HEK293 (cell line): ENCODE data around the gene LHFPL3.

Source experiments
- CTCF ChIA-PET: fragments of 350-600 bp; formaldehyde crosslinking; extraction: SDS; loops from one replicate; lab custom pipeline; 2021; ENCODE audit warnings: antibody characterized with exemption; lab: Yijun Ruan, JAX
- POLR2A ChIA-PET: fragments of 300-600 bp; formaldehyde crosslinking; extraction: SDS; loops from one replicate; lab custom pipeline; 2020; ENCODE audit warnings: antibody characterized with exemption, inconsistent platforms; lab: Yijun Ruan, JAX
- H3K27ac ChIP-seq: fragments of 200-500 bp; sonication (Bioruptor generic); 2 replicates; pipeline ENCODE4 v1.5.1; 2014; ENCODE audit warnings: low read depth, low read length, control low read depth, inconsistent platforms; ENCODE audit errors: extremely low read depth
- H3K36me3 ChIP-seq, 2 experiments: fragments of 200-500 bp in 1 of 2; sonication (Bioruptor generic) in 1 of 2; 1 replicate in 1 of 2; 2 replicates in 1 of 2; pipeline ENCODE4 v1.5.1; 2014 to 2017; ENCODE audit warnings: inconsistent platforms in 2 of 2, low read length in 2 of 2; ENCODE audit not compliant: control insufficient read depth in 2 of 2, insufficient read depth in 1 of 2
- H3K4me1 ChIP-seq: fragments of 200-500 bp; sonication (Bioruptor generic); 2 replicates; pipeline ENCODE4 v1.5.1; 2014; ENCODE audit warnings: mild to moderate bottlenecking, low read length, inconsistent platforms; ENCODE audit not compliant: control insufficient read depth, insufficient read depth
- H3K4me3 ChIP-seq: 2 replicates; pipeline ENCODE4 v1.5.1; 2011; ENCODE audit warnings: low read depth, mild to moderate bottlenecking, control low read depth, low read length, moderate library complexity
- H3K9me3 ChIP-seq: fragments of 200-500 bp; sonication (Bioruptor generic); 2 replicates; pipeline ENCODE4 v1.5.1; 2014; ENCODE audit warnings: low read depth, low read length, inconsistent platforms; ENCODE audit not compliant: control insufficient read depth, insufficient read depth
- CTCF ChIP-seq: fragments of 450-650 bp; formaldehyde crosslinking; IDR thresholded peaks from 2 replicates; pipeline ENCODE4 v1.5.1; 2016; ENCODE audit warnings: missing biosample characterization, missing genetic modification characterization
- ELK4 ChIP-seq: IDR thresholded peaks from 2 replicates; pipeline ENCODE4 v1.6.1; 2011; ENCODE audit warnings: mild to moderate bottlenecking, low read depth, low read length, borderline replicate concordance
- GLI4 ChIP-seq: fragments of 450-650 bp; formaldehyde crosslinking; IDR thresholded peaks from 2 replicates; pipeline ENCODE4 v1.5.1; 2016; ENCODE audit warnings: missing biosample characterization, missing genetic modification characterization
- GLIS2 ChIP-seq: fragments of 450-650 bp; formaldehyde crosslinking; IDR thresholded peaks from 2 replicates; pipeline ENCODE4 v1.5.1; 2016; ENCODE audit warnings: missing biosample characterization, missing genetic modification characterization
- HOXC10 ChIP-seq: sonication (generic); formaldehyde crosslinking; IDR thresholded peaks from 2 replicates; pipeline ENCODE4 v1.8.1; 2023; ENCODE audit warnings: mild to moderate bottlenecking, missing genetic modification reagents
- KLF7 ChIP-seq: fragments of 450-650 bp; formaldehyde crosslinking; IDR thresholded peaks from 2 replicates; pipeline ENCODE4 v1.5.1; 2016; ENCODE audit warnings: missing biosample characterization, missing genetic modification characterization, borderline replicate concordance
- MYNN ChIP-seq: fragments of 450-650 bp; formaldehyde crosslinking; IDR thresholded peaks from 2 replicates; pipeline ENCODE4 v1.5.1; 2016; ENCODE audit warnings: missing biosample characterization, missing genetic modification characterization, borderline replicate concordance
- RBAK ChIP-seq: fragments of 450-650 bp; formaldehyde crosslinking; IDR thresholded peaks from 2 replicates; pipeline ENCODE4 v1.5.1; 2016; ENCODE audit warnings: missing biosample characterization, missing genetic modification characterization
- REPIN1 ChIP-seq: fragments of 450-650 bp; formaldehyde crosslinking; IDR thresholded peaks from 2 replicates; pipeline ENCODE4 v1.5.1; 2017; ENCODE audit warnings: missing biosample characterization, missing genetic modification characterization, low read depth
- SP3 ChIP-seq: fragments of 450-650 bp; formaldehyde crosslinking; IDR thresholded peaks from 2 replicates; pipeline ENCODE4 v1.5.1; 2016; ENCODE audit warnings: missing biosample characterization, missing genetic modification characterization
- SP7 ChIP-seq: fragments of 450-650 bp; formaldehyde crosslinking; IDR thresholded peaks from 2 replicates; pipeline ENCODE4 v1.5.1; 2016; ENCODE audit warnings: missing biosample characterization, missing genetic modification characterization
- ZBTB21 ChIP-seq: fragments of 450-650 bp; formaldehyde crosslinking; IDR thresholded peaks from 2 replicates; pipeline ENCODE4 v1.5.1; 2017; ENCODE audit warnings: missing biosample characterization, missing genetic modification characterization
- ZFHX2 ChIP-seq: fragments of 450-650 bp; formaldehyde crosslinking; conservative IDR thresholded peaks from 2 replicates; pipeline ENCODE4 v1.5.1; 2016; ENCODE audit warnings: missing biosample characterization, missing genetic modification characterization
- ZNF155 ChIP-seq: fragments of 450-650 bp; formaldehyde crosslinking; IDR thresholded peaks from 2 replicates; pipeline ENCODE4 v1.5.1; 2016; ENCODE audit warnings: missing biosample characterization, missing genetic modification characterization
- ZNF214 ChIP-seq: fragments of 450-650 bp; formaldehyde crosslinking; IDR thresholded peaks from 2 replicates; pipeline ENCODE4 v1.5.1; 2017; ENCODE audit warnings: missing biosample characterization, mild to moderate bottlenecking, missing genetic modification characterization, borderline replicate concordance
- ZNF24 ChIP-seq: fragments of 450-650 bp; formaldehyde crosslinking; IDR thresholded peaks from 2 replicates; pipeline ENCODE4 v1.5.1; 2016; ENCODE audit warnings: missing biosample characterization, missing genetic modification characterization
- ZNF324 ChIP-seq: fragments of 450-650 bp; formaldehyde crosslinking; IDR thresholded peaks from 2 replicates; pipeline ENCODE4 v1.5.1; 2016; ENCODE audit warnings: missing biosample characterization, missing genetic modification characterization
- ZNF354C ChIP-seq: fragments of 450-650 bp; formaldehyde crosslinking; IDR thresholded peaks from 2 replicates; pipeline ENCODE4 v1.5.1; 2016; ENCODE audit warnings: missing biosample characterization, missing genetic modification characterization, low read depth, borderline replicate concordance
- ZNF416 ChIP-seq: fragments of 450-650 bp; formaldehyde crosslinking; IDR thresholded peaks from 2 replicates; pipeline ENCODE4 v1.5.1; 2016; ENCODE audit warnings: missing biosample characterization, missing genetic modification characterization
- ZNF423 ChIP-seq: fragments of 450-650 bp; formaldehyde crosslinking; IDR thresholded peaks from 2 replicates; pipeline ENCODE4 v1.5.1; 2016; ENCODE audit warnings: missing biosample characterization, missing genetic modification characterization
- ZNF48 ChIP-seq: fragments of 450-650 bp; formaldehyde crosslinking; IDR thresholded peaks from 2 replicates; pipeline ENCODE4 v1.5.1; 2016; ENCODE audit warnings: missing biosample characterization, missing genetic modification characterization
- ZNF514 ChIP-seq: fragments of 450-650 bp; formaldehyde crosslinking; IDR thresholded peaks from 2 replicates; pipeline ENCODE4 v1.5.1; 2016; ENCODE audit warnings: missing biosample characterization, missing genetic modification characterization
- ZNF530 ChIP-seq: fragments of 450-650 bp; formaldehyde crosslinking; IDR thresholded peaks from 2 replicates; pipeline ENCODE4 v1.5.1; 2016; ENCODE audit warnings: low read depth, missing biosample characterization, missing genetic modification characterization
- ZNF596 ChIP-seq: fragments of 450-650 bp; IDR thresholded peaks from 2 replicates; pipeline ENCODE4 v1.5.0; 2018; ENCODE audit warnings: missing biosample characterization, mild to moderate bottlenecking, missing genetic modification characterization, moderate library complexity
- ZNF658 ChIP-seq: fragments of 450-650 bp; formaldehyde crosslinking; IDR thresholded peaks from 2 replicates; pipeline ENCODE4; 2016; ENCODE audit warnings: missing biosample characterization, missing genetic modification characterization
- ZNF747 ChIP-seq: fragments of 450-650 bp; formaldehyde crosslinking; IDR thresholded peaks from 2 replicates; pipeline ENCODE4 v1.5.1; 2016; ENCODE audit warnings: missing biosample characterization, missing genetic modification characterization
- ZNF76 ChIP-seq: fragments of 450-650 bp; formaldehyde crosslinking; IDR thresholded peaks from 2 replicates; pipeline ENCODE4; 2016; ENCODE audit warnings: low read depth, missing biosample characterization, missing genetic modification characterization, borderline replicate concordance
- ZNF792 ChIP-seq: fragments of 450-650 bp; formaldehyde crosslinking; IDR thresholded peaks from 2 replicates; pipeline ENCODE4 v1.5.1; 2016; ENCODE audit warnings: missing biosample characterization, missing genetic modification characterization
- TF ChIP-seq, protein P1 (sequence below): fragments of 450-650 bp; formaldehyde crosslinking; IDR thresholded peaks from 2 replicates; pipeline ENCODE4 v1.5.1; 2016; ENCODE audit warnings: missing biosample characterization, missing genetic modification characterization
- TF ChIP-seq, protein P2 (sequence below): fragments of 450-650 bp; formaldehyde crosslinking; IDR thresholded peaks from 2 replicates; pipeline ENCODE4 v1.5.1; 2016; ENCODE audit warnings: missing biosample characterization, missing genetic modification characterization

LHFPL3 gene

GRCh38 chr7:104694710-104695109 lies 366.3 kb downstream of the LHFPL3 start:
- TF ChIP-seq GLIS2 (tag by site-specific recombination) (no peak), ZNF792 (tag by site-specific recombination) (no peak), ZNF416 (tag by site-specific recombination) (no peak), ZNF324 (tag by site-specific recombination) (no peak), ZNF48 (tag by site-specific recombination) (no peak), HOXC10 (CRISPR knock-in tag) (no peak), ZNF354C (tag by site-specific recombination) (no peak), ZNF596 (tag by site-specific recombination) (no peak), ZNF423 (no peak)
- TF ChIP-seq, protein P1, sequence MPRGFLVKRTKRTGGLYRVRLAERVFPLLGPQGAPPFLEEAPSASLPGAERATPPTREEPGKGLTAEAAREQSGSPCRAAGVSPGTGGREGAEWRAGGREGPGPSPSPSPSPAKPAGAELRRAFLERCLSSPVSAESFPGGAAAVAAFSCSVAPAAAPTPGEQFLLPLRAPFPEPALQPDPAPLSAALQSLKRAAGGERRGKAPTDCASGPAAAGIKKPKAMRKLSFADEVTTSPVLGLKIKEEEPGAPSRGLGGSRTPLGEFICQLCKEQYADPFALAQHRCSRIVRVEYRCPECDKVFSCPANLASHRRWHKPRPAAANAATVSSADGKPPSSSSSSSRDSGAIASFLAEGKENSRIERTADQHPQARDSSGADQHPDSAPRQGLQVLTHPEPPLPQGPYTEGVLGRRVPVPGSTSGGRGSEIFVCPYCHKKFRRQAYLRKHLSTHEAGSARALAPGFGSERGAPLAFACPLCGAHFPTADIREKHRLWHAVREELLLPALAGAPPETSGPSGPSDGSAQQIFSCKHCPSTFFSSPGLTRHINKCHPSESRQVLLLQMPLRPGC = no peak

GRCh38 chr7:104695563-104695962 lies 367.2 kb downstream of the LHFPL3 start:
- no peaks in the 10 kb centered on the region for H3K36me3 ChIP-seq
- H3K4me1 ChIP-seq = no peaks in the 10 kb centered on the region
- POLR2A ChIA-PET = no interaction called here
- TF ChIP-seq SP7 = no peak
- no peak for TF ChIP-seq ZBTB21 (tag by site-specific recombination)
- no peak for TF ChIP-seq RBAK (tag by site-specific recombination)
- no peak for TF ChIP-seq MYNN (tag by site-specific recombination)
- no peak overlapping the region for H3K27ac ChIP-seq
- H3K9me3 ChIP-seq = no peaks in the 10 kb centered on the region
- H3K4me3 ChIP-seq = no peak overlapping the region
- CTCF ChIA-PET = no interaction called here

More at GRCh38 chr7:104694710-104695109, 366.3 kb downstream of the LHFPL3 start:
- POLR2A ChIA-PET = no interaction called here
- H3K27ac ChIP-seq = no peak overlapping the region
- no peak overlapping the region for H3K4me3 ChIP-seq
- CTCF ChIA-PET = no interaction called here
- H3K9me3 ChIP-seq = no peaks in the 10 kb centered on the region
- no peaks in the 10 kb centered on the region for H3K4me1 ChIP-seq
- no peaks in the 10 kb centered on the region for H3K36me3 ChIP-seq

DNA sequence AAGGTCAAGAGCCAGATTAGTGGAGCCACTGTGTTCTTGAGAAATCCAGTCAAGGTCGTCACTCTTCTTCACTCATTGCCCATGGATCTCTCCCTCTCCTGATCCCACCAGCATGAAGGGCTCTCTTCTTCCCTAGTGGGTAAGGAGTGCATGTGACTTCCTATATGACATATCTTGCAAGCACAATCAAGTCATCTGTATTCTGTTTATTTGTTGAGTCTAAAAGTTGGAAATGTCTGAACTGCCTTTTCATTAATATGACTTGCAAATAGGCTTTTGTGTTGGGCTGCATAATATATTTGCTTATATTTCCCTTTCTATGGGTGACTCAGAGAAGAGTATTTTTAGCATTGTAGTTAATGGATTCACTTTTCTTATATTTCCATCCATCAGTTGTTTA lies 371.9 kb downstream of the LHFPL3 start:
- no peaks in the 10 kb centered on the region for H3K9me3 ChIP-seq
- ChIA-PET CTCF (no interaction called here), POLR2A (no interaction called here)
- no peak overlapping the region for H3K27ac ChIP-seq
- H3K36me3 ChIP-seq = no peaks in the 10 kb centered on the region
- no peaks in the 10 kb centered on the region for H3K4me1 ChIP-seq
- H3K4me3 ChIP-seq = no peak overlapping the region
- TF ChIP-seq ZNF155 (tag by site-specific recombination) (no peak), KLF7 (tag by site-specific recombination) (no peak), ZNF354C (tag by site-specific recombination) (no peak), REPIN1 (tag by site-specific recombination) (no peak), ZNF24 (tag by site-specific recombination) (no peak), ZNF658 (tag by site-specific recombination) (no peak), GLIS2 (tag by site-specific recombination) (no peak), SP3 (tag by site-specific recombination) (no peak), ZNF530 (tag by site-specific recombination) (no peak), ZNF76 (tag by site-specific recombination) (no peak), ZFHX2 (no peak), ZNF514 (no peak), GLI4 (tag by site-specific recombination) (no peak), ZNF214 (tag by site-specific recombination) (no peak), ZNF747 (tag by site-specific recombination) (no peak), ELK4 (no peak), CTCF (tag by site-specific recombination) (no peak)
- TF ChIP-seq, protein P2, sequence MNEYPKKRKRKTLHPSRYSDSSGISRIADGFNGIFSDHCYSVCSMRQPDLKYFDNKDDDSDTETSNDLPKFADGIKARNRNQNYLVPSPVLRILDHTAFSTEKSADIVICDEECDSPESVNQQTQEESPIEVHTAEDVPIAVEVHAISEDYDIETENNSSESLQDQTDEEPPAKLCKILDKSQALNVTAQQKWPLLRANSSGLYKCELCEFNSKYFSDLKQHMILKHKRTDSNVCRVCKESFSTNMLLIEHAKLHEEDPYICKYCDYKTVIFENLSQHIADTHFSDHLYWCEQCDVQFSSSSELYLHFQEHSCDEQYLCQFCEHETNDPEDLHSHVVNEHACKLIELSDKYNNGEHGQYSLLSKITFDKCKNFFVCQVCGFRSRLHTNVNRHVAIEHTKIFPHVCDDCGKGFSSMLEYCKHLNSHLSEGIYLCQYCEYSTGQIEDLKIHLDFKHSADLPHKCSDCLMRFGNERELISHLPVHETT (tag by site-specific recombination) = no peak
